Retinal pigment epithelial cell (primary cell): ENCODE data around the gene CYS1.

Experiments used
- DNase-seq: peaks from one replicate; pipeline ENCODE4 v3.0.0-alpha.2; 2010; ENCODE audit warnings: low read depth
- H3K4me3 ChIP-seq: 2 replicates; pipeline ENCODE4 v1.5.1; 2011; ENCODE audit warnings: mild to moderate bottlenecking, low read length, control low read depth, moderate library complexity
- TF ChIP-seq, protein P1 (sequence below): conservative IDR thresholded peaks from 2 replicates; pipeline ENCODE4 v1.5.1; 2011; ENCODE audit warnings: low read depth, low read length, control low read depth, inconsistent platforms

CYS1 gene

DNA sequence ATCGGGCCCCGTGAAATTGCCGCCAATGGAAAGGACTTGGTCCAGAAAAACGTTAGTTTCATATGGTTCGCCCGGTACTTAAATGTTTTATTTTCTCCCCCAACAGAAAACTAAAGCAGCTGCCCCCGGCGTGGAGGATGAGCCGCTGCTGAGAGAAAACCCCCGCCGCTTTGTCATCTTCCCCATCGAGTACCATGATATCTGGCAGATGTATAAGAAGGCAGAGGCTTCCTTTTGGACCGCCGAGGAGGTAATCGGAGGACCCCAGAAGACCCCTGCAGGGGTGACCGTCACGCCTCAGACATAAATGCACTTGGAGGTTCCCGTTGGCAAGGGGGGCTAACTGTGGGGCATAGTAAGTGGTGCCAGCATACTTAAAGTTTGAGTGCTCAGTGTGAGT is 43.1 kb upstream of the CYS1 start:
- DNase-seq: no peak
- H3K4me3 ChIP-seq: peak overlapping the region; percentile 74
- TF ChIP-seq, protein P1, sequence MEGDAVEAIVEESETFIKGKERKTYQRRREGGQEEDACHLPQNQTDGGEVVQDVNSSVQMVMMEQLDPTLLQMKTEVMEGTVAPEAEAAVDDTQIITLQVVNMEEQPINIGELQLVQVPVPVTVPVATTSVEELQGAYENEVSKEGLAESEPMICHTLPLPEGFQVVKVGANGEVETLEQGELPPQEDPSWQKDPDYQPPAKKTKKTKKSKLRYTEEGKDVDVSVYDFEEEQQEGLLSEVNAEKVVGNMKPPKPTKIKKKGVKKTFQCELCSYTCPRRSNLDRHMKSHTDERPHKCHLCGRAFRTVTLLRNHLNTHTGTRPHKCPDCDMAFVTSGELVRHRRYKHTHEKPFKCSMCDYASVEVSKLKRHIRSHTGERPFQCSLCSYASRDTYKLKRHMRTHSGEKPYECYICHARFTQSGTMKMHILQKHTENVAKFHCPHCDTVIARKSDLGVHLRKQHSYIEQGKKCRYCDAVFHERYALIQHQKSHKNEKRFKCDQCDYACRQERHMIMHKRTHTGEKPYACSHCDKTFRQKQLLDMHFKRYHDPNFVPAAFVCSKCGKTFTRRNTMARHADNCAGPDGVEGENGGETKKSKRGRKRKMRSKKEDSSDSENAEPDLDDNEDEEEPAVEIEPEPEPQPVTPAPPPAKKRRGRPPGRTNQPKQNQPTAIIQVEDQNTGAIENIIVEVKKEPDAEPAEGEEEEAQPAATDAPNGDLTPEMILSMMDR: no peak

DNA sequence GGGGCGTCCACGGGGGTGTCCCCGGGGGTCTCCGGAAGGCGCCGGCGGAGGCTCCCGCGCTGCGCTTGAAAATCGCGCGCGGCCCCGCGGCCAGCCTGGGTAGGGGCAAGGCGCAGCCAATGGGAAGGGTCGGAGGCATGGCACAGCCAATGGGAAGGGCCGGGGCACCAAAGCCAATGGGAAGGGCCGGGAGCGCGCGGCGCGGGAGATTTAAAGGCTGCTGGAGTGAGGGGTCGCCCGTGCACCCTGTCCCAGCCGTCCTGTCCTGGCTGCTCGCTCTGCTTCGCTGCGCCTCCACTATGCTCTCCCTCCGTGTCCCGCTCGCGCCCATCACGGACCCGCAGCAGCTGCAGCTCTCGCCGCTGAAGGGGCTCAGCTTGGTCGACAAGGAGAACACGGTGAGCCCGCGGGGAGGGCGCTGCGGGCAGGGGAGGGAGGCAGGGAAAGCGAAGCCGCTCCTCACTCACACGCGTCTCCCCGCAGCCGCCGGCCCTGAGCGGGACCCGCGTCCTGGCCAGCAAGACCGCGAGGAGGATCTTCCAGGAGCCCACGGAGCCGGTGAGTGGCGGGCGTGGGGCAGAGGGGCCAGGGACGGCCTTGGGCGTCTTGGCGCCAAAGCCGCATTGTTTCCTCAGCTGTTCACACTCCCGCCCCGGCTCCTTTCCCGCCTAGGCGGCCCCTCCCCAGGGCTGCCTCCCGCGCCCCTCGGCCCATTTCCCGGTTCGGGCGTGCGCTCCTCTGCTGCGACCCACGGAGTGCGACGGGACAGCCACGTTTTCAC is 42.5 kb upstream of the CYS1 start, which contains the start of gene RRM2:
Gene RRM2 (plus strand): TSS at position 240 of the 781 bp plus-strand sequence. CDS start 60 bp downstream, at position 300.
- peak; percentile 63 for DNase-seq
- H3K4me3 ChIP-seq: peak within 1 kb of the TSS; percentile 74
- TF ChIP-seq, protein P1: no peak

DNA sequence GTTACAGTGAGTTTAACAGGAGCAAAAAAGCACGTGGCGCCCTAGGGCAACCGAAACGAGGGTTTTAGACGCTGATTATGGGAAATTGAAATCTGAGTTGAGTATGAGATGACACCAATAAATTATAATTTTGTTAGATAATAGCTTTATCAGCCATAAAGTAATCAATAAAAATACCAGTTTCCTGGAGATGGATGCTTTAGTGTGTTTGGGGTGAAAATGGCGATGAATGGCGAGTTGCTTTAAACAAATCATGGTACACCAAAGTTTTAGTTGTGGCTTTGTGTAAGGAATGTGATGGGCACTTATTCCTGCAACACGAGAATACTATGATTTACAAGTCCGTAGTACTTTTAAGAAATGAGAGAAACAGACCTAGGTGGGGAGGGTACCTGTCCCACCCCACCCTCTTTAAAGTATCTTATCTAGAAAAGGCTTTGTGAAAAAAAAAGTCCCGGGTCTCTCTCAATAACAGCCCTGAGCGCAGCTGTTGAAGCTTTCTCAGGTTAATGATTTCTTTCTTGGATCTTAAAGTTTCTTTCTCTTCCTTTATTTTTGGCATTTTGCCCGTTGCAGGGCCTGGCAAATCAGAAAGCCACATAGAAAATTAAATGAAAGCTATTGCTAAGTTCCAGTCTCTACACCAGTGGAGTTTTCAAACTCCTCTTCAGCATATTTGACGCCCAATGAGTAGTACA is 40.8 kb upstream of the CYS1 start:
- TF ChIP-seq, protein P1: no peak
- H3K4me3 ChIP-seq: peak overlapping the region; percentile 74
- DNase-seq: no peak

DNA sequence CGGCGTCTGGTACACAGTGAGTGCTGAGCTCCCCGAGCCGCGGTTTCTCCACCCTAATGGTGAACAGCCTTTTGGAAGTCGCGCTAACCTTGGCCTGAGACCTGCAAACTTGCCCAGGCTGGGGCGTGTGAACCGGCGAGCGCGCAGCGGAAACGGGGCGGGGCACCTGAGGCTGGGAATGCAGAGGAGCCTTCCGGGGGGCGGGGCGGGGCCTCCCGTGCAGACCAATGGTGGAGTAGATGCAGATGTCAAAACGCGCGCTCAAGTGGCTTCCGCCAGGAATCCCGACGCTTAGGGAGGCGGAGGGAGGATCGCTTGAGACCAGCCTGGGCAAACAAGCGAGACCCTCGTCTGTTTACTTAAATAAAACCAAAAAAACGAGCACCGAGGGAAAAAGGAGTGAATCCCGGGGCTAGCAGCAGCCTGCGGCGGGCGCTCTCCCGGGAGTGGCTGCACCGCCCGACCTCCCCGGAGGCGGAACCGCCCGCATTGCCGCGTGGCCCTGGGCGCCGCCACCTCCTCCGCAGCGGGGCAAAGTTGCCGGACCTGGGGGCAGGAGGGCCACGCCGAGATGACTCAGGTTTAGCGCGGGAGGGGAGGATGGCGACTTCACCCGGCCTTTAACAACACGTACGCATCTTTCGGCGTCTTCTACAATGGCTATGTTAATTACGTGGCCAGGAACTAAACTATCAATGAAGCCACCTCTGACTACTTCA is 40.1 kb upstream of the CYS1 start:
- TF ChIP-seq, protein P1: no peak

DNA sequence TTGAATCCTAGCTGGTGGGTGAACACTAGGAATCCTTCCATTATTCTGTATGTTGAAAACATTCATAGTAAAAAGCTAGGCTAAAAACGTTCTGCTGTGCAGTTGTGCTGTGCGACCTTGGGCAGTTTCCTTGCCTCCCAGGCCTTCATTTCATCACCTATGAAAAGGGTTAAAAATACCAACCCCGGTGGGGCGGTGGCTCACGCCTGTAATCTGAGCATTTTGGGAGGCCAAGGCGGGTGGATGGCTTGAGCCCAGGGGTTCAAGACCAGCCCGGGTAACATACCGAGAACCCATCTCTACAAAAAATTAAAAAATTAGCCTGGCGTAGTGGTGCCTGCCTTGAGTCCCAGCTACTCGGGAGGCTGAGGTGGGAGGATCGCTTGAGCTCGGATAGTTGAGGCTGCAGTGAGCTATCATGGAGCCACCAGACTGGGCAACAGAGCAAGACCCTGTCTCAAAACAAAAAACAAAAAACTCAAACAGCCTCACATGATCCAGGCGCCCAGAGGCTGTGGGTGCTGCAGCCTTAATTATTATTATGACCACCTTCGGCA is 39.5 kb upstream of the CYS1 start:
- TF ChIP-seq, protein P1: no peak
- H3K4me3 ChIP-seq: peak overlapping the region; percentile 67
- DNase-seq: no peak

More for the DNA sequence above, 40.1 kb upstream of the CYS1 start:
- peak; percentile 60 for DNase-seq
- peak overlapping the region; percentile 67 for H3K4me3 ChIP-seq

DNA sequence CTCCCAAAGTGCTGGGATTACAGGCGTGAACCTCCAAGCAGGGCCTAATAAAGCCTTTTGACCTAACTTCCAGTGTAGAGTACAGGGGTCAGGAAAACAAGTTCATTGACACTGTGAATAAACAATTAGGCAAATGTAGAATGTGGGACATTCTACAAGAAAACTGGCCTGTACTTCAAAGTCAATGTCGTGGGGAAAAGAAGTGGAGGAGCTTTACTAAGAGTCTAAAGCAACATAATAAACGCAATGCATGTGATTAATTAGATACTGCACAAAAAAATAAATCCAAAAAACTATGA is 38.8 kb upstream of the CYS1 start:
- DNase-seq: no peak

More for the DNA sequence above, 38.8 kb upstream of the CYS1 start:
- H3K4me3 ChIP-seq: no peak overlapping the region
- TF ChIP-seq, protein P1: no peak
